ENCODE results near the gene MAML2. TPM values are rescaled to one million over a fixed set of nuclear protein-coding genes. Genes with fewer than 3 reads are reported as not detected.

MAML2 gene
- total RNA-seq, 4 donors from 2014 or later: 19.0 to 36.4 (median 31.4) TPM

- no peaks in the 10 kb centered on the region for H3K4me1 ChIP-seq
- intact Hi-C loops (cut with DNase I): no loop called here
- H3K4me3 ChIP-seq (replicated peaks in 1 of 3): no peak overlapping the region
- peaks cover 0 to 12% of the 10 kb centered on the region in 2 donors for H3K36me3 ChIP-seq
- no peaks in the 10 kb centered on the region for H3K27me3 ChIP-seq
- 80 to 81% methylated on average over 5 of the region's 5 CpGs for WGBS, 2 donors
- TF ChIP-seq POLR2A (IDR thresholded peaks at IDR 0.05): no peak
- TF ChIP-seq CTCF (IDR thresholded peaks at IDR 0.05): no peak
- no peak overlapping the region for H3K27ac ChIP-seq
- no peaks in the 10 kb centered on the region for H3K9me3 ChIP-seq
- DNase-seq: no peak
Observed at GRCh38 chr11:95975343-95975742, 367.7 kb downstream of the MAML2 start.

- H3K36me3 ChIP-seq: no peaks in the 10 kb centered on the region
- no peak overlapping the region for H3K4me3 ChIP-seq (replicated peaks in 1 of 3)
- H3K9me3 ChIP-seq: no peaks in the 10 kb centered on the region
- TF ChIP-seq CTCF (IDR thresholded peaks at IDR 0.05) (no peak), POLR2A (IDR thresholded peaks at IDR 0.05) (no peak)
- no peak for DNase-seq
- no peaks in the 10 kb centered on the region for H3K4me1 ChIP-seq
- H3K27me3 ChIP-seq: no peaks in the 10 kb centered on the region
- H3K27ac ChIP-seq: no peak overlapping the region
- WGBS, 2 donors: 73% methylated on average over 2 of the region's 2 CpGs
- intact Hi-C loops (cut with DNase I): no loop called here
Observed at GRCh38 chr11:95972060-95972459, 370.9 kb downstream of the MAML2 start.

GRCh38 chr11:95968585-95968984 is 374.4 kb downstream of the MAML2 start:
- Histone ChIP-seq H3K36me3 (no peaks in the 10 kb centered on the region), H3K4me3 (replicated peaks in 1 of 3) (no peak overlapping the region), H3K27ac (no peak overlapping the region), H3K4me1 (no peaks in the 10 kb centered on the region), H3K9me3 (no peaks in the 10 kb centered on the region), H3K27me3 (no peaks in the 10 kb centered on the region)
- intact Hi-C loops (cut with DNase I): no loop called here
- 73 to 79% methylated on average over 1 of the region's 1 CpG for WGBS, 2 donors
- no peak for DNase-seq
- no peak for TF ChIP-seq CTCF (IDR thresholded peaks at IDR 0.05)
- no peak for TF ChIP-seq POLR2A (IDR thresholded peaks at IDR 0.05)

- intact Hi-C loops (cut with DNase I): no loop called here
- Histone ChIP-seq H3K9me3 (no peaks in the 10 kb centered on the region), H3K4me3 (replicated peaks in 1 of 3) (no peak overlapping the region), H3K4me1 (no peaks in the 10 kb centered on the region), H3K27ac (no peak overlapping the region), H3K27me3 (no peaks in the 10 kb centered on the region), H3K36me3 (no peaks in the 10 kb centered on the region)
- DNase-seq: no peak
- TF ChIP-seq CTCF (IDR thresholded peaks at IDR 0.05): no peak
- no peak for TF ChIP-seq POLR2A (IDR thresholded peaks at IDR 0.05)
- 90 to 100% methylated on average over 1 of the region's 1 CpG for WGBS, 2 donors
Observed at GRCh38 chr11:95964281-95964680, 378.7 kb downstream of the MAML2 start.

GRCh38 chr11:95961758-95962157 is 381.2 kb downstream of the MAML2 start:
- 94 to 97% methylated on average over 1 of the region's 1 CpG for WGBS, 2 donors
- TF ChIP-seq CTCF (IDR thresholded peaks at IDR 0.05) (no peak), POLR2A (IDR thresholded peaks at IDR 0.05) (no peak)
- DNase-seq: no peak

More at GRCh38 chr11:95961758-95962157, 381.2 kb downstream of the MAML2 start:
- Histone ChIP-seq H3K36me3 (no peaks in the 10 kb centered on the region), H3K9me3 (no peaks in the 10 kb centered on the region), H3K27ac (no peak overlapping the region), H3K4me3 (replicated peaks in 1 of 3) (no peak overlapping the region), H3K4me1 (no peaks in the 10 kb centered on the region), H3K27me3 (no peaks in the 10 kb centered on the region)
- intact Hi-C loops (cut with DNase I): no loop called here
